WTC11 (cell line): ENCODE results near the gene C1QTNF9B. TPM values are rescaled to one million over a fixed set of nuclear protein-coding genes. Genes with fewer than 3 reads are reported as not detected.

Source experiments
- ATAC-seq: fragments of 200-7000 bp; cut with Tn5 transposase; 2 replicates; pipeline ENCODE4 v1.10.0; 2021; ENCODE audit warnings: mild to moderate bottlenecking, moderate library complexity
- CTCF ChIA-PET: fragments of 300-600 bp; sonication (Branson Sonifier 250); formaldehyde crosslinking; loops from one replicate; lab custom pipeline; 2021; ENCODE audit warnings: antibody characterized with exemption; lab: Charles Lee
- POLR2A ChIA-PET: fragments of 350-600 bp; sonication (Branson Sonifier 250); formaldehyde crosslinking; loops from one replicate; lab custom pipeline; 2021; ENCODE audit warnings: antibody characterized with exemption; lab: Charles Lee
- DNase-seq: peaks from one replicate; pipeline ENCODE4 v3.0.0; 2021; ENCODE audit warnings: low spot score
- H3K27ac Mint-ChIP-seq: 2 replicates; pipeline ENCODE4 v1.8.0; 2021; ENCODE audit warnings: mixed read lengths
- H3K27me3 Mint-ChIP-seq: 2 replicates; pipeline ENCODE4 v1.8.0; 2021; ENCODE audit warnings: low read depth, mild to moderate bottlenecking, moderate library complexity, mixed read lengths
- H3K36me3 Mint-ChIP-seq: 2 replicates; pipeline ENCODE4 v1.8.0; 2021; ENCODE audit warnings: mixed read lengths
- H3K4me1 Mint-ChIP-seq: 2 replicates; pipeline ENCODE4 v1.8.0; 2022; ENCODE audit warnings: mixed read lengths
- H3K4me3 Mint-ChIP-seq: 2 replicates; pipeline ENCODE4 v1.8.0; 2021; ENCODE audit warnings: mild to moderate bottlenecking, moderate library complexity, mixed read lengths
- H3K9me3 Mint-ChIP-seq: 2 replicates; pipeline ENCODE4 v1.8.0; 2021; ENCODE audit warnings: mixed read lengths
- AFF4 ChIP-seq: sonication (generic); formaldehyde crosslinking; IDR thresholded peaks from 2 replicates; pipeline ENCODE4 v1.8.1; 2023; ENCODE audit warnings: mild to moderate bottlenecking, missing genetic modification reagents, borderline replicate concordance
- ATF2 ChIP-seq: sonication (generic); formaldehyde crosslinking; IDR thresholded peaks from 2 replicates; pipeline ENCODE4 v1.8.1; 2022; ENCODE audit warnings: low read depth, missing genetic modification reagents, borderline replicate concordance
- CTCF ChIP-seq: fragments of 200-600 bp; IDR thresholded peaks from 2 replicates; pipeline ENCODE4 v1.8.0; 2022; ENCODE audit warnings: antibody characterized with exemption
- E2F4 ChIP-seq: sonication (generic); formaldehyde crosslinking; IDR thresholded peaks from 2 replicates; pipeline ENCODE4 v1.8.1; 2022; ENCODE audit warnings: low read depth, mild to moderate bottlenecking, moderate library complexity, missing genetic modification reagents, borderline replicate concordance
- ELF4 ChIP-seq: sonication (generic); formaldehyde crosslinking; IDR thresholded peaks from 2 replicates; pipeline ENCODE4 v1.8.1; 2022; ENCODE audit warnings: low read depth, mild to moderate bottlenecking, moderate library complexity, missing genetic modification reagents
- FOXK1 ChIP-seq: sonication (generic); formaldehyde crosslinking; IDR thresholded peaks from 2 replicates; pipeline ENCODE4 v1.8.0; 2022; ENCODE audit warnings: mild to moderate bottlenecking, moderate library complexity, missing genetic modification reagents
- IRF1 ChIP-seq: sonication (generic); formaldehyde crosslinking; IDR thresholded peaks from 2 replicates; pipeline ENCODE4 v1.8.0; 2023; ENCODE audit warnings: missing genetic modification reagents
- JUN ChIP-seq: sonication (generic); formaldehyde crosslinking; IDR thresholded peaks from 2 replicates; pipeline ENCODE4 v1.8.0; 2023; ENCODE audit warnings: mild to moderate bottlenecking, missing genetic modification reagents
- MAX ChIP-seq: sonication (generic); formaldehyde crosslinking; IDR thresholded peaks from 2 replicates; pipeline ENCODE4 v1.8.0; 2022; ENCODE audit warnings: mild to moderate bottlenecking, missing genetic modification reagents
- NFATC4 ChIP-seq: fragments of 250-450 bp; sonication (Bioruptor Pico); IDR thresholded peaks from 2 replicates; pipeline ENCODE4 v1.9.0; 2021; ENCODE audit warnings: mild to moderate bottlenecking
- NFE2L1 ChIP-seq: sonication (generic); formaldehyde crosslinking; IDR thresholded peaks from 2 replicates; pipeline ENCODE4 v1.8.1; 2023; ENCODE audit warnings: missing genetic modification reagents
- USF1 ChIP-seq: sonication (generic); formaldehyde crosslinking; IDR thresholded peaks from 2 replicates; pipeline ENCODE4 v1.8.0; 2022; ENCODE audit warnings: mild to moderate bottlenecking, missing genetic modification reagents
- USF2 ChIP-seq: sonication (generic); formaldehyde crosslinking; IDR thresholded peaks from 2 replicates; pipeline ENCODE4 v1.8.1; 2023; ENCODE audit warnings: mild to moderate bottlenecking, missing genetic modification reagents, moderate library complexity
- ZNF121 ChIP-seq: sonication (generic); formaldehyde crosslinking; IDR thresholded peaks from 2 replicates; pipeline ENCODE4 v1.8.0; 2023; ENCODE audit warnings: missing genetic modification reagents
- ZNF317 ChIP-seq: sonication (generic); formaldehyde crosslinking; IDR thresholded peaks from 2 replicates; pipeline ENCODE4 v1.8.1; 2023; ENCODE audit warnings: low read depth, mild to moderate bottlenecking, moderate library complexity, missing genetic modification reagents, borderline replicate concordance
- total RNA-seq: library from RNA; stranded (reverse); gene quantifications from 3 replicates; pipeline ENCODE4 v1.2.3, GENCODE V29; 2021

The C1QTNF9B gene
- total RNA-seq, 1 experiment from 2014 or later: 0.20 TPM

- no peak for TF ChIP-seq AFF4 (CRISPR knock-in tag)
- TF ChIP-seq, all 79 proteins: peak for 0
These were observed 25.7 kb upstream of the C1QTNF9B start (continued) for GRCh38 chr13:23923031-23923430.

GRCh38 chr13:23922005-23922932 is 25.0 kb upstream of the C1QTNF9B start:
- H3K4me3 Mint-ChIP-seq: no peak overlapping the region
- no peaks in the 10 kb centered on the region for H3K36me3 Mint-ChIP-seq
- DNase-seq (no peak), ATAC-seq (peak; percentile 46)
- no peaks in the 10 kb centered on the region for H3K27me3 Mint-ChIP-seq
- peaks cover 15% of the 10 kb centered on the region for H3K9me3 Mint-ChIP-seq
- CTCF ChIA-PET: interaction anchor here (0.6 to 2.7 kb wide), 21 partner anchors 8 to 453 kb away, joined by 3 to 41 read pairs (median 3); no protein-coding TSS in a partner anchor
- peaks cover 21% of the 10 kb centered on the region for H3K4me1 Mint-ChIP-seq
- POLR2A ChIA-PET: no interaction called here
- H3K27ac Mint-ChIP-seq: peak overlapping the region; percentile 73
- TF ChIP-seq NFE2L1: no peak
- no peak for TF ChIP-seq IRF1 (CRISPR knock-in tag)
- TF ChIP-seq, all 79 proteins: peak for 0

- Mint-ChIP-seq H3K9me3 (peaks cover 18% of the 10 kb centered on the region), H3K27me3 (no peaks in the 10 kb centered on the region), H3K36me3 (no peaks in the 10 kb centered on the region), H3K4me3 (no peak overlapping the region), H3K27ac (no peak overlapping the region), H3K4me1 (peaks cover 21% of the 10 kb centered on the region)
- ChIA-PET CTCF (interaction anchor here (0.6 to 2.7 kb wide), 20 partner anchors 9 to 452 kb away, joined by 3 to 41 read pairs (median 3); no protein-coding TSS in a partner anchor), POLR2A (no interaction called here)
- DNase-seq: peak; percentile 53
- peak; percentile 85 for TF ChIP-seq CTCF
- TF ChIP-seq USF2 (CRISPR knock-in tag): no peak
- peak; percentile 99 for ATAC-seq
These were observed 24.2 kb upstream of the C1QTNF9B start for GRCh38 chr13:23921451-23921888.

GRCh38 chr13:23919006-23919405 is 21.7 kb upstream of the C1QTNF9B start:
- no peak overlapping the region for H3K27ac Mint-ChIP-seq
- ATAC-seq (no peak), DNase-seq (no peak)
- H3K4me1 Mint-ChIP-seq: peaks cover 21% of the 10 kb centered on the region
- CTCF ChIA-PET: interaction anchor here (1.2 to 1.4 kb wide), 2 partner anchors 42 to 310 kb away, joined by 3 to 4 read pairs; no protein-coding TSS in a partner anchor
- H3K27me3 Mint-ChIP-seq: no peaks in the 10 kb centered on the region
- H3K36me3 Mint-ChIP-seq: no peaks in the 10 kb centered on the region
- H3K9me3 Mint-ChIP-seq: peaks cover 18% of the 10 kb centered on the region
- no peak overlapping the region for H3K4me3 Mint-ChIP-seq
- POLR2A ChIA-PET: no interaction called here
- TF ChIP-seq ELF4 (CRISPR knock-in tag): no peak
- TF ChIP-seq JUN (CRISPR knock-in tag): no peak
- no peak for TF ChIP-seq ZNF317
- no peak for TF ChIP-seq USF1 (CRISPR knock-in tag)
- no peak for TF ChIP-seq ATF2 (CRISPR knock-in tag)
- no peak for TF ChIP-seq MAX (CRISPR knock-in tag)
- TF ChIP-seq FOXK1 (CRISPR knock-in tag): no peak
- no peak for TF ChIP-seq ZNF121
- no peak for TF ChIP-seq NFE2L1
- TF ChIP-seq E2F4 (CRISPR knock-in tag): no peak
- no peak for TF ChIP-seq NFATC4
